ENCODE data around the gene PRR30.
A peak's percentile ranks its signal among the peaks of the same experiment; 100 is the strongest.
"Not testable (repeated sequence)": the region's sequence is repeated elsewhere in the genome, so short reads cannot be mapped to it uniquely, and the experiment has no call there.

PRR30 gene

GRCh38 chr2:27127883-27128667 lies 11.1 kb downstream of the PRR30 start:
- DNase-seq, result no peak

GRCh38 chr2:27126252-27126710 lies 12.9 kb downstream of the PRR30 start:
- no peak for DNase-seq

- DNase-seq, result no peak
Observed at GRCh38 chr2:27125104-27125503, 14.1 kb downstream of the PRR30 start.

DNA sequence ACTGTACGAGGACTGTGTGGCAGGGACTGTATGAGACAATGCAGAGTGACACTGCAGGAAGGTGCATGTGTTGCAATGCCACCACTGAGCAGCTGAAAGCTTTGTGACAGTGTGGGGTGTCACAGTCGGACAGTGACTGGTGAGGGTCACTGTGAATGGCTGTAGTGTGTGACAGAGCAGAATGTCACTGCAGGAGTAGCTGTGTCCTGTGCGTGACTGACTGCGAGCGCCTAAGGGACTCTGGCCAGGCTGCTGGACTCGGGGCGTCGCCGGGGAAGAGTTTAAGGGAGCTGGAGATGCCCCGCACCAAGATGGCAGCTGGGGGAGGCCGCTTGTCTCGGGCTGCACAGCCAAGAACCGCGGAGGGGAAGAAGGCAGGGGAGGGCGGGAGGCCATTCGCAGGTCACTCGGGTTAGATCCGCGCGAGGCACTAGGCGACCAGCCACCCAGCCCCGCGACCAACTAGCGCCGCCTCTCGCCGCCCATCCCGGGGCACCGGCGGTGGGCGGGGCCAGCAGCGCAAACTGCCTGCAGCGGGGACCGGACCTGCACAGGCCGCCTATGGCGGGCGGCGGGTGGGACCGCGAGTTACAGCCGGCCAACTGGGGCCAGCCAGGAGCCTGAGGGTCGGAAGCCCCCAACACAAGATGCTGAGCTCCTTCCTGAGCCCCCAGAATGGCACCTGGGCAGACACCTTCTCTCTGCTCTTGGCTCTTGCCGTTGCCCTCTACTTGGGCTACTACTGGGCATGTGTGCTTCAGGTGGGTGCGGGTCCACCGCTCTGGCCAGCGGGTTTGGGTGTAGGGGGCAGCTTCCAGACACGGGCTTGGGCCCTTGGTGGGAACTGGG lies 15.7 kb downstream of the PRR30 start, which contains the start of gene ABHD1:
ABHD1 (plus strand) TSS at position 514 of the 849 bp plus-strand sequence; CDS start at position 648, 134 bp downstream.
- peak in 13 of 14 donors; percentile 17 to 79 (median 57) for DNase-seq

DNA sequence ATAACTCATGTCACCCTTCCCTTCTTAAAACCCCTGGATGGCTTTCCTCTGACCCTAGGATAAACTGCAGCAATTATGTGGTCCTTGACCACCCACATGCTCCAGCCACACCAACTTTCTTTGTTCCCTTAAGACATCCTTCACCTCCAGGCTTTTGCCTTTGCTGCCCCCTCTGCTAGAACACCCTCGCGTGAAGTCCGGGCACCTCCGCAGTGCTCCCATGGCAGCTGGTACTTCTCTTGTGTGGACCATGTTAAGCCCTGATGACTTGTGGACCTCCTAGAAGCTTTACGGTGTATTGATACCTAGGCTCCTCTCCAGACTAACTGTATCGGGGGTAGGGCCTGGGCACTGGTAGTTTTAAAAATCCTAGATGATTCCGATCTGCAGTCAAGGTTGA lies 16.4 kb downstream of the PRR30 start:
- no peak for DNase-seq

DNA sequence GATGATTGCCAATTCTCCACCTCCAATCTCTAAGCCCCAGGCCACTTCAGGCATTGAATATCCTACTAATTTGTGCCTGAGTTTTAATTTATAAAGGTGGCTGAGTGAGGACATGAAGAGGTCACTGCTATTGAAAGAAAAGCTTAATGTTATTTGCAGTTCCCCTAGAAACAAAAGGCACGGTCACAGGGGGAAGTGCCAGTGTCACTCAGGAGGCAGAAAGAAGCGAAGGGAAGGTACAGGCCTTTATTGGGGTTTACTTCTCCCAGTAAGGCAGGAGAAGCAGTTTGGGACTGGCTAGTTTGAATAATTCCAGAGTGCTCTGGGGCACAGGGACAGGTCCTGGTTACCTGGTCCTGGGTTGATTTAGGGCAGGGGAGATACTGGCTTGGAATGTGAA lies 17.3 kb downstream of the PRR30 start:
- DNase-seq, result no peak

DNA sequence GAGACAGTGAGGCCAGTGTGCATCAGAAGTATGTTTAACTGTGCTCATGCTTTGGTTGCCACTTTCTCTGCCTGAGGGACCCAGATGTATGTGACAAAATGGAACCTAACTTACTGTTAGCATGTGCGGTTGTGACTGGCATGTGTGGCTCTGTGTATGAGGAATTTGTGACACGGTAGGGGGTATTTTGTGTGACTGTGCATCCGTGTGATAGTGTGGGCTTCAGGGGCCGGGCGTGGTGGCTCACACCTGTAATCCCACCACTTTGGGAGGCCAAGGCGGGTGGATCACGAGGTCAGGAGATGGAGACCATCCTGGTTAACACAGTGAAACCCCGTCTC lies 19.9 kb downstream of the PRR30 start:
- DNase-seq, result not testable (repeated sequence)

DNA sequence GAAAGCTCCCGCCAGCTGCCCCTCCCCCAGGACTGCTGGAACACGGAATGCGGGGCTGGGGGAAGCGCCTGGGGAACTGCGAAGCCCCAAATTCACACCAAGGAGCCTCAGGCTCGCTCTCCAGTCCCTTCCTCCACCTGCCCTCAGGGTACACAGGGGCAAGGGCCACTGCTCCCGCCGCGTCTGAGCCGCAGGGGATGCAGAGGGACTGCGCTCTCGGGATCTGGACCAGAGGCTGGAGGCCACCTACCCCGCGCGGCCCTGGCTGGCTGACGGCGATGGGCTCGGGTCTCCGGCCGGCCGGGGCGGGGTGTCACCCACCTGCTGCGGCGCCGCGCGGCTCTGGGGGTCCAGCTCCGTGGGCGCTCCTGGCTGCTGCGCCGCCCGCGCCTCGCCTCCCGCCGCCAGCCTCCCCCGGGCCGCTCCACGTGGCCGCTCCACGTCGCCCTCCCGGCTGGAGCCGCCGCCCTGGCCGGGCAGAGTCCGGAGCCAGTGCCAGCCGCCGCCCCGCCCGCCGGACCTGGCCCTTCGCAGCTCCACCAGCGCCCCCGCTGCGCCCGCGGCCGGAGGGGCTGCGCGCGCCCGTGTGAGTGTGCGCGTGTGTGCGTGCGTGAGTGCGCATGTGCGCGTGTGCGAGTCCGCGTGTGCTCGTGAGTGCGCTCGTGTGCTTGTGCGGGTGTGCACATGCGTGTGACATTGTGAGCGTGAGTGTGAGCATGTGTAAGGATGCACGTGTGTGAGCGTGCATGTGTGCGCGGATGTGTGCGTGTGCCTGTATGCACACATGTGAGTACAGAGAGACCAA lies 20.5 kb downstream of the PRR30 start, which contains the start of gene CGREF1:
CGREF1 (minus strand) TSS at position 604 of the 805 bp plus-strand sequence. CDS start 14,762 bp downstream, outside the sequence.
- peak in 2 of 14 donors; percentile 15 to 60 for DNase-seq

- peak in 1 of 14 donors; percentile 68 for DNase-seq
Observed at GRCh38 chr2:27117995-27118524, 21.1 kb downstream of the PRR30 start.

DNA sequence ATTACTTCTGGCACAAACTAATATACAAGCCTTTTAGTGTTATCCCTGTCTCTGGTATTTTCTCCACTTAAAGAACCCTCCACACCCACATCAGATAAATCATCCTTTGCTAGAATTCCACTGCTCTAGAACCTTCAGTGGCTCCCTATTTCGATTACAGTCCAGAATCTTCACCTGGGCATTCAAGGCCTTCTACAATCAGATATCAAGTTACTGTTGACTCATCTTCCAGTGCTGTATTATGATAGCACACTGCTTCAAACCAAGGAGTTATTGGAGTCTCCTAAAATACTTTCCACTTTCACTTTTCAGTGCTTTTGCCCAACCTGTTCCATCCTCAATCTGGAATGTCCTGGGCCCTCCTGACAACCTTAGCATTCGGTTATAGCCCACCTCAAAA lies 23.7 kb downstream of the PRR30 start:
- DNase-seq, result no peak

- DNase-seq, result not testable (repeated sequence)
Observed at GRCh38 chr2:27111392-27112078, 27.7 kb downstream of the PRR30 start.

DNA sequence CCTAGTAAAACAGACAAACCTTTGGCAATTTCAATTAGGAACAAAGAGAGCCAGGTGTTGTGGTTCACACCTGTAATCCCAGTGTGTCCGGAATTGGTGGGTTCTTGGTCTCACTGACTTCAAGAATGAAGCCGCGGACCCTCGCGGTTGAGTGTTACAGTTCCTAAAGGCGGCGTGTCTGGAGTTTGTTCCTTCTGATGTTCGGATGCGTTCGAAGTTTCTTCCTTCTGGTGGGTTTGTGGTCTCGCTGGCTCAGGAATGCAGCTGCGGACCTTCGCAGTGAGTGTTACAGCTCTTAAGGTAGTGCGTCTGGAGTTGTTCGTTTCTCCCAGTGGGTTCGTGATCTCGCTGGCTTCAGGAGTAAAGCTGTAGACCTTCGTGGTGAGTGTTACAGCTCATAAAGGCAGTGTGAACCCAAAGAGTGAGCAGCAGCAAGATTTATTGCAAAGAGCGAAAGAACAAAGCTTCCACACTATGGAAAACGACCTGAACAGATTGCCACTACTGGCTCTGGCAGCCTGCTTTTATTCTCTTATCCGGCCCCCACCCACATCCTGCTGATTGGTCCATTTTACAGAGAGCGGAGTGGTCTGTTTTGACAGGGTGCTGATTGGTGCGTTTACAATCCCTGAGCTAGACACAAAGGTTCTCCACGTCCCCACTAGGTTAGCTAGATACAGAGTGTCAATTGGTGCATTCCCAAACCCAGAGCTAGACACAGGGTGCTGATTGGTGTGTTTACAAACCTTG lies 28.4 kb downstream of the PRR30 start:
- not testable (repeated sequence) for DNase-seq

DNA sequence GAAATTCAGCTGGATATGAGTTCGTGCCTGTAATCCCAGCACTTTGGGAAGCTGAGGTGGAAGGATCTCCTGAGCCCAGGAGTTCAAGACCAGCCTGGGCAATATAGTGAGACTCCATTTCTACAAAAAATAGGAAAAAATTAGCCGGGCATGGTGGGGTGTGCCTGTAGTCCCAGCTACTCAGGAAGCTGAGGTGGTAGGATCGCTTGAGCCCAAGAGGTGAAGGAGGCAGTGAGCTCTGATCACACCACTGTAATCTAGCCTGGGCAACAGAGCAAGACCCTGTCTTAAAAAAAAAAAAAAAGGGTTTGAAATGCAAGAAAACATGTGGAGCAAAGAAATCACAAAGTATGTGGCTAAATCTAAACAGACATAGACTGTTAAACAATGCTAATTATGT lies 30.1 kb downstream of the PRR30 start:
- no peak for DNase-seq

DNA sequence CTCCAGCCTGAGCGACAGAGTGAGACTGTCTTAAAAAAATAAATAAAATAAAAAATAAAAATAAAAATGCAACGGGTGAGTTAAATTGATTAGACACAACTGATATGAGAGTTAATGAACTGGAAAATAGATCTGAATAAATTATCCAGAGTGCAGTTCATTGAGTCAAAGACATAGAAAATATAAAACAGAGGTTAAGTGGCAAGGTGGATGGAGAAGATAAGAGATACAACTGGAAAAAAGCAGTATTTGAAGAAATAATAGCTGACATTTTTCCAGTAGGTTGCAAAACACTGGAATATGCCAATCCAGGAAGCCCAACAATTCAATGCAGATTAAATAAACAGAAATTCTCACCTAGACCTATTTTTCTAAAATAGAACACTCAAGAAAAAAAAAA lies 31.0 kb downstream of the PRR30 start:
- DNase-seq, result no peak

GRCh38 chr2:27105981-27106380 lies 33.2 kb downstream of the PRR30 start:
- no peak for DNase-seq

DNA sequence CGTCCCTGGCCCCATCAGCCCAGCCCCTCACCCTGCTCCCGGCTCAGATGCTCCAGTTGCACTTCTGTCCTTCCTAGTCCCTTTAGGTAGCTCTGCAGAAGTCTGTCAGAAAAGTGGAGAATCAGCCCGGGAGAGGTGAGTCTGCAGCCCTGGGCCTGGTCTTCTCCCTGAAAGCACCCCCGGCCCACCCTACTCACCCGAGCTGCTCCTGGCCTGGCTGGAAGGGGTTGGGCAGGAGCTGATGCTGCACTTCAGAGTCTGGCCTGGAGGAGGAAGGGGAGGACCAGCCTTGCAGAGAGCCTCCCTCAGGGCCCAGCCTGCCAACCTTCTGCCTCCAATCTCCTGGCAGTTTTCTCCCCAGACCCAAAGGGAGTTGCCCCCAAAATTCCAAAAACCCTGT lies 36.9 kb downstream of the PRR30 start:
- no peak for DNase-seq

DNA sequence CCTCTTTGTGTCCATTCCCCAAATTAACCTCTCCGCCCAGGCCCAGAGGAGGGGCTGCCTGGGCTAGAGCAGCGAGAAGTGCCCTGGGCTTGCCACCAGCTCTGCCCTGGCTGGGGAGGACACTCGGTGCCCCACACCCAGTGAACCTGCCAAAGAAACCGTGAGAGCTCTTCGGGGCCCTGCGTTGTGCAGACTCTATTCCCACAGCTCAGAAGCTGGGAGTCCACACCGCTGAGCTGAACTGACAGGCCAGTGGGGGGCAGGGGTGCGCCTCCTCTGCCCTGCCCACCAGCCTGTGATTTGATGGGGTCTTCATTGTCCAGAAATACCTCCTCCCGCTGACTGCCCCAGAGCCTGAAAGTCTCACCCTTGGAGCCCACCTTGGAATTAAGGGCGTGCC lies 39.2 kb downstream of the PRR30 start:
- no peak for DNase-seq

GRCh38 chr2:27099334-27099955 lies 39.8 kb downstream of the PRR30 start:
- DNase-seq, result no peak

DNA sequence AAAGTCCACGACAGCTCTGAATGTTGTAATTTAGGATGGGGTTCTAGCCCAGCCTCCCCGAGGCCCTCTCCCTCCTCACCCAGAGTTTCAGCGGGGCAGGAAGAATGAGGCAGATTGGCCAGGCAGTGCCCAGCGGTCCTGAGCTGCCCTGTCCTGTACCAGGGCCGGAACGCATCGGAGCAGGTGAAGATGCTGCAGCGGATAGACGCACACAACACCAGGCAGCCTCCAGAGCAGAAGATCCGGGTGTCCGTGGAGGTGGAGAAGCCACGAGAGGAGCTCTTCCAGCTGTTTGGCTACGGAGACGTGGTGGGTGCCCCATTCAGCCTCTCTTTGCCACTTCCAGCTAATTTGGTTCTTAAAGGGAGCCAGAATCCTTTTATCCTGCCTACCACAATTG lies 41.9 kb downstream of the PRR30 start:
- DNase-seq, result no peak

- no peak for DNase-seq
Observed at GRCh38 chr2:27096748-27097297, 42.4 kb downstream of the PRR30 start.

All from C1 segment of cervical spinal cord (tissue), 14 donors.